Colonic mucosa (tissue), 4 donors: ENCODE results near the gene ZNF407. TPM values are rescaled to one million over a fixed set of nuclear protein-coding genes. Genes with fewer than 3 reads are reported as not detected.

Experiments
- DNase-seq: peaks from one replicate; pipeline ENCODE4 v3.0.0-alpha.2; 2020
- H3K27ac ChIP-seq: fragments of 200-600 bp; one replicate; pipeline ENCODE4 v1.8.0; 2021
- H3K27me3 ChIP-seq: fragments of 200-600 bp; one replicate; pipeline ENCODE4 v1.8.0; 2021
- H3K36me3 ChIP-seq: fragments of 200-600 bp; one replicate; pipeline ENCODE4 v1.8.0; 2021
- H3K4me1 ChIP-seq: fragments of 200-600 bp; one replicate; pipeline ENCODE4 v1.8.0; 2021; ENCODE audit warnings: mild to moderate bottlenecking
- H3K4me3 ChIP-seq: fragments of 200-600 bp; one replicate; pipeline ENCODE4 v1.8.0; 2021
- H3K9ac ChIP-seq, 2 donors: one replicate each; pipeline ENCODE4 v1.7.0; 2013; ENCODE audit warnings: control low read depth in 2 of 2, low read depth in 2 of 2, low read length in 2 of 2
- H3K9me3 ChIP-seq: fragments of 200-600 bp; one replicate; pipeline ENCODE4 v1.8.0; 2021
- CTCF ChIP-seq: fragments of 200-600 bp; IDR thresholded peaks from one replicate; pipeline ENCODE4 v1.8.0; 2022; ENCODE audit warnings: antibody characterized with exemption, mild to moderate bottlenecking
- intact Hi-C: fragments of 100-400 bp; cut with DNase I; formaldehyde crosslinking; loops from one replicate; pipeline ENCODE4 v1.14.1; 2022
- total RNA-seq, 2 donors: library from RNA; stranded (reverse); fragmentation: NEBNext Ultra II Directional in 1 of 2; extraction: Animal tissue kit (Norgen Biotek cat#: 25700) in 1 of 2; gene quantifications; one replicate each; pipeline ENCODE4 v1.2.1, GENCODE V29; 2021
- donor health status: healthy.
- donor health status: DM: no; HTN: no; CAD: no.
- donor health status: DM: no; HTN: no; CAD: no.

Gene ZNF407
- total RNA-seq, 2 donors from 2014 or later = 8.1 to 13.1 TPM

- DNase-seq = no peak
- H3K9ac ChIP-seq = no peak overlapping the region
- H3K27ac ChIP-seq = no peak overlapping the region
- no peak for TF ChIP-seq CTCF
- no peaks in the 10 kb centered on the region for H3K9me3 ChIP-seq
- no peaks in the 10 kb centered on the region for H3K36me3 ChIP-seq
- intact Hi-C loops = no loop called here
- H3K27me3 ChIP-seq = no peaks in the 10 kb centered on the region
- H3K4me1 ChIP-seq = no peaks in the 10 kb centered on the region
- no peak overlapping the region for H3K4me3 ChIP-seq
These were observed 74.7 kb downstream of the ZNF407 start for GRCh38 chr18:74672371-74672770.

DNA sequence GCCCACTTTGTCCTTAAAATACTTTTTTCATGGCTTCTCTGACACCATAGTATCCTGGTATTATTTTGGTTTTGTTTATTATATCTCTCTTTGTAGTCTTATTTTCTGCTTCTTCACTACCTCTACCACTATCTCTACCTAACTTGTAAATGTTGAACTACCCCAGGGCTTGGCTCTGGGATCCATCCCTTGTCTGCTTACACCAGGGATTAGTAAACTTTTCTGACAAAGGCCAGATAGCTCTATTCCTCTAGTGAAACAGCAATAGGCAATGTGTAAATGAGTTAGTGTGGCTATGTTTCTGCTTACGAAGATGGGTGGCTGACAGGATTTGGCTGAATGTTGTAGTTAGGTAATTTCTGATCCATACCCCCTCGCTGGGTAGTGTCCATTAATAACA, 76.8 kb downstream of the ZNF407 start:
- no peak for DNase-seq
- Histone ChIP-seq H3K9me3 (no peaks in the 10 kb centered on the region), H3K4me3 (no peak overlapping the region), H3K36me3 (no peaks in the 10 kb centered on the region), H3K27ac (no peak overlapping the region), H3K9ac (no peak overlapping the region), H3K4me1 (no peaks in the 10 kb centered on the region), H3K27me3 (no peaks in the 10 kb centered on the region)
- TF ChIP-seq CTCF = no peak
- intact Hi-C loops = no loop called here

DNA sequence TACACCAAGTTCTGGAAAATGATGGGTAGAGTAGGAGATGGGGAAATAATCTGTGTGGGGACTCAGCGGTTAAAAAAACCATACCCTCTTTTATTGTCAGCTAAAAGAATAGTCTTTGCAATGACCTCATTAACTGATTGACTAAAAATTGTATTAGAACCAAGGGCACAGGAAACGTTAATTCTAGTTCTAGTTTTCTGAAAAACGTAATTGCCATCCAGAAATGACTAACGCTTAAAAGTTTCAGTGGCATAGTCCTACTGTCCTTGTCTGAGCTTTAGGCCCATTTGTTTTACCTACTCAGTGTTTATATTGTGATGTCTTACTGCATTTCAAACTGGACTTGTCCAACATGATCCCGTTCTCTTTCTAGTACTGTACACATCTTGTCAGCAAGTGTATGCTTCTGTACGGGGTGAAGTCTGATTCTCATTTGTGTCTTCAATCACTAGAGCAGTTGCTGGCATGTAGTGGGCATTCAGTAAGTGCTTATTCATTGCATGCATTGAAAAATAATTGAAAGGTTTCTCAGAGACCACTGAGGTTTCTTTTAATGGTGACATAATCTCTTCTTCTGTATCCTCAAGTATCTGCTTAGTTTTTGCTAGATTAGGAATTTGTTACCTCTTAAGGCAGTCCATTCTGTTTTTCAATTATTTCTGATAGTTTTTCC, 81.5 kb downstream of the ZNF407 start:
- Histone ChIP-seq H3K9me3 (no peaks in the 10 kb centered on the region), H3K27me3 (no peaks in the 10 kb centered on the region), H3K27ac (no peak overlapping the region), H3K4me3 (no peak overlapping the region), H3K4me1 (no peaks in the 10 kb centered on the region), H3K36me3 (no peaks in the 10 kb centered on the region), H3K9ac (no peak overlapping the region)
- intact Hi-C loops = no loop called here
- DNase-seq = no peak
- no peak for TF ChIP-seq CTCF

DNA sequence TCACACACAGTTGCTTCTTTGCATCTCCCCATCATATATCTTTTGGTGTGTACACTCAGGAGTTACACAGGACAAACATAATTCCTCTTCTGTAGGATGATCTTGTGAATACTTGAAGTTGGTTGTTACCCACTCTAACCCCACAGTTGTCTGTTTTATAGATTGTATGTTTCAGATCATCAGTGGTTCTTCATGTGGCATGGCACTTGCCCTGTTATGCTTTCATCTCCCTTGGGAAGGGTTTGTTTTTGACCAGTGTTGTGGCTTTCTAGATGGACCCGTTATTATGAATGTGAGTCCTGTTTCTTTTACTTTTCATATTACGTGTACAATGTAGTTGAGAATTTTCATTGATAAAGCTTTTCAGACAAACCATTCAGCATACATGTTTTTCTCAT, 82.0 kb downstream of the ZNF407 start:
- Histone ChIP-seq H3K4me3 (no peak overlapping the region), H3K9me3 (no peaks in the 10 kb centered on the region), H3K27me3 (no peaks in the 10 kb centered on the region), H3K9ac (no peak overlapping the region), H3K4me1 (no peaks in the 10 kb centered on the region), H3K36me3 (no peaks in the 10 kb centered on the region), H3K27ac (no peak overlapping the region)
- intact Hi-C loops = no loop called here
- DNase-seq = no peak
- TF ChIP-seq CTCF = no peak

GRCh38 chr18:74682141-74682990, 84.7 kb downstream of the ZNF407 start:
- no peaks in the 10 kb centered on the region for H3K27me3 ChIP-seq
- TF ChIP-seq CTCF = no peak
- no peaks in the 10 kb centered on the region for H3K36me3 ChIP-seq
- no peak overlapping the region for H3K27ac ChIP-seq
- no peaks in the 10 kb centered on the region for H3K9me3 ChIP-seq
- intact Hi-C loops = no loop called here
- no peak overlapping the region for H3K4me3 ChIP-seq
- H3K4me1 ChIP-seq = no peaks in the 10 kb centered on the region
- DNase-seq = no peak
- H3K9ac ChIP-seq = no peak overlapping the region
